Stomach (tissue), 9 donors: ENCODE data around the gene ARHGAP10. TPM values are rescaled to one million over a fixed set of nuclear protein-coding genes. Genes with fewer than 3 reads are reported as not detected.

Experiments used
- DNase-seq, 2 donors: peaks; one replicate each; pipeline versions ENCODE4 v3.0.0 to v3.0.0-alpha.2; 2013 to 2019
- H3K27ac ChIP-seq, 5 donors: fragments of 200-600 bp in 4 of 5; sonication (generic) in 4 of 5; one replicate each; pipeline ENCODE4 v1.5.1; 2013 to 2019; ENCODE audit warnings: mild to moderate bottlenecking in 1 of 5, moderate library complexity in 1 of 5
- H3K27me3 ChIP-seq, 3 donors: fragments of 200-600 bp; sonication (generic); one replicate each; pipeline ENCODE4 v1.5.1; 2017 to 2019; ENCODE audit warnings: mixed run types in 1 of 3
- H3K36me3 ChIP-seq, 4 donors: fragments of 200-600 bp; sonication (generic); 1 replicate in 3 of 4; 2 replicates in 1 of 4; pipeline ENCODE4 v1.5.1; 2016 to 2019
- H3K4me1 ChIP-seq, 4 donors: fragments of 200-600 bp; sonication (generic); one replicate each; pipeline ENCODE4 v1.5.1; 2016 to 2019
- H3K4me3 ChIP-seq, 4 donors: fragments of 200-600 bp; sonication (generic) in 3 of 4; one replicate each; pipeline ENCODE4 v1.5.1; 2016 to 2019; ENCODE audit warnings: mild to moderate bottlenecking in 1 of 4
- H3K9me3 ChIP-seq, 4 donors: fragments of 200-600 bp; sonication (generic); one replicate each; pipeline ENCODE4 v1.5.1; 2016 to 2019
- CTCF ChIP-seq, 7 experiments: fragments of 450-650 bp in 4 of 7; fragments of 200-600 bp in 3 of 7; sonication (generic) in 3 of 7; IDR thresholded peaks; one replicate each; pipeline ENCODE4 v1.5.1; 2016 to 2019; ENCODE audit warnings: antibody characterized with exemption in 7 of 7, control low read depth in 2 of 7, mild to moderate bottlenecking in 1 of 7
- EP300 ChIP-seq: sonication (generic); formaldehyde crosslinking; IDR thresholded peaks from one replicate; pipeline ENCODE4 v1.6.1; 2017; ENCODE audit warnings: antibody characterized with exemption
- POLR2A ChIP-seq, 4 donors: fragments of 450-650 bp; IDR thresholded peaks; one replicate each; pipeline ENCODE4 v1.6.1; 2016; ENCODE audit warnings: antibody characterized with exemption in 4 of 4, control low read depth in 2 of 4, mild to moderate bottlenecking in 1 of 4, moderate library complexity in 1 of 4
- POLR2AphosphoS5 ChIP-seq, 3 donors: sonication (generic); formaldehyde crosslinking; IDR thresholded peaks; one replicate each; pipeline ENCODE4 v1.6.1; 2016; ENCODE audit warnings: antibody characterized with exemption in 3 of 3
- WGBS, 5 donors: extraction: QIAGEN DNeasy Blood & Tissue Kit in 3 of 5; methylation state at CpG; one replicate each; pipeline versions ENCODE4 v1.1.5 to v1.1.7; 2013 to 2018; 5-methylcytosine and 5-hydroxymethylcytosine counted together
- intact Hi-C: fragments of 100-400 bp; cut with DNase I; formaldehyde crosslinking; loops from one replicate; pipeline ENCODE4 v1.15.1; 2023; ENCODE audit warnings: low total_unique reads
- polyA plus RNA-seq, 3 donors: library from polyadenylated mRNA; stranded (reverse); fragments of 200-250 nt; gene quantifications; one replicate each; pipeline ENCODE4 v1.2.3, GENCODE V29; 2013
- total RNA-seq, 5 donors: library from RNA; depleted of rRNA; stranded (reverse); fragments of >200 nt; gene quantifications; one replicate each; pipeline versions ENCODE4 v1.1.0 to v1.2.3, GENCODE V29; 2014 to 2016
- donor health status: healthy with polysubstance abuse.
- donor health status: Bipolar disorder and iron deficiency.
- donor health status: healthy.

ARHGAP10 gene
- total and polyA plus RNA-seq, 8 donors: 18.1 to 117 (median 43.9) TPM

- 79 to 92% (median 90%) methylated on average over 4 of the region's 4 CpGs for WGBS, 5 donors
- intact Hi-C loops: no loop called here
- no peaks in the 10 kb centered on the region for H3K9me3 ChIP-seq
- H3K4me3 ChIP-seq: no peak overlapping the region
- no peaks in the 10 kb centered on the region for H3K27me3 ChIP-seq
- TF ChIP-seq EP300 (no peak), POLR2AphosphoS5 (IDR thresholded peaks at IDR 0.05) (no peak), POLR2A (IDR thresholded peaks at IDR 0.05) (no peak), CTCF (IDR thresholded peaks at IDR 0.05) (no peak)
- peaks cover 0 to 2% (median 0%) of the 10 kb centered on the region in 4 donors for H3K36me3 ChIP-seq
- DNase-seq: no peak
- peaks cover 19 to 83% (median 44%) of the 10 kb centered on the region in 4 donors for H3K4me1 ChIP-seq
- H3K27ac ChIP-seq: no peak overlapping the region
These were observed 37.5 kb downstream of the ARHGAP10 start for GRCh38 chr4:147769386-147769785.

GRCh38 chr4:147770831-147771230 is 38.9 kb downstream of the ARHGAP10 start:
- no peaks in the 10 kb centered on the region for H3K9me3 ChIP-seq
- peaks cover 0 to 2% (median 0%) of the 10 kb centered on the region in 4 donors for H3K36me3 ChIP-seq
- TF ChIP-seq POLR2A (IDR thresholded peaks at IDR 0.05) (no peak), EP300 (no peak), POLR2AphosphoS5 (IDR thresholded peaks at IDR 0.05) (no peak), CTCF (IDR thresholded peaks at IDR 0.05) (no peak)
- no peak overlapping the region for H3K4me3 ChIP-seq
- H3K27ac ChIP-seq: peak overlapping the region in 1 of 5 donors; percentile 10
- DNase-seq: no peak
- H3K27me3 ChIP-seq: no peaks in the 10 kb centered on the region
- H3K4me1 ChIP-seq: peaks cover 22 to 83% (median 47%) of the 10 kb centered on the region in 4 donors
- intact Hi-C loops: loop anchor here (10.0 kb wide), 1 partner anchor 56 kb away; no protein-coding TSS in a partner anchor
- 86 to 100% (median 94%) methylated on average over 2 of the region's 2 CpGs for WGBS, 5 donors

GRCh38 chr4:147772056-147772455 is 40.2 kb downstream of the ARHGAP10 start:
- no peak overlapping the region for H3K4me3 ChIP-seq
- H3K36me3 ChIP-seq: peaks cover 0 to 2% (median 0%) of the 10 kb centered on the region in 4 donors
- WGBS, 5 donors: 42 to 57% (median 45%) methylated on average over 8 of the region's 8 CpGs
- TF ChIP-seq EP300 (no peak), POLR2AphosphoS5 (IDR thresholded peaks at IDR 0.05) (peak in 1 of 3 donors; percentile 37), POLR2A (IDR thresholded peaks at IDR 0.05) (no peak), CTCF (IDR thresholded peaks at IDR 0.05) (peak in 2 of 7 experiments; percentile 16 to 48)
- intact Hi-C loops: loop anchor here (10.0 kb wide), 1 partner anchor 57 kb away; no protein-coding TSS in a partner anchor
- DNase-seq: peak; percentile 55 to 58
- no peaks in the 10 kb centered on the region for H3K9me3 ChIP-seq
- peak overlapping the region; percentile 14 to 62 (median 49) for H3K27ac ChIP-seq
- peaks cover 26 to 87% (median 57%) of the 10 kb centered on the region in 4 donors for H3K4me1 ChIP-seq
- H3K27me3 ChIP-seq: no peaks in the 10 kb centered on the region

GRCh38 chr4:147772459-147772969 is 40.6 kb downstream of the ARHGAP10 start:
- H3K27ac ChIP-seq: peak overlapping the region in 4 of 5 donors; percentile 14 to 62 (median 54)
- peaks cover 27 to 87% (median 59%) of the 10 kb centered on the region in 4 donors for H3K4me1 ChIP-seq
- H3K27me3 ChIP-seq: no peaks in the 10 kb centered on the region
- WGBS, 5 donors: 42 to 52% (median 50%) methylated on average over 5 of the region's 5 CpGs
- H3K4me3 ChIP-seq: no peak overlapping the region
- H3K9me3 ChIP-seq: no peaks in the 10 kb centered on the region
- TF ChIP-seq CTCF (IDR thresholded peaks at IDR 0.05): no peak
- DNase-seq: peak in 1 of 2 donors; percentile 65
- peaks cover 0 to 2% (median 0%) of the 10 kb centered on the region in 4 donors for H3K36me3 ChIP-seq
- intact Hi-C loops: loop anchor here (10.0 kb wide), 1 partner anchor 58 kb away; no protein-coding TSS in a partner anchor
